Coronary artery (tissue), 2 donors: ENCODE results near the gene TMSB15B.
"Not testable (repeated sequence)": the region's sequence is repeated elsewhere in the genome, so short reads cannot be mapped to it uniquely, and the experiment has no call there.

Experiments used
- DNase-seq: peaks from one replicate; pipeline ENCODE4 v3.0.0-alpha.2; 2017; ENCODE audit warnings: low spot score
- H3K27ac ChIP-seq, 2 donors: fragments of 200-600 bp; sonication (generic); one replicate each; pipeline ENCODE4 v1.5.1; 2016 to 2019
- H3K4me3 ChIP-seq: fragments of 200-600 bp; sonication (generic); 2 replicates; pipeline ENCODE4 v1.5.1; 2016; ENCODE audit warnings: mild to moderate bottlenecking, moderate library complexity
- TF ChIP-seq, protein P1 (sequence below): fragments of 200-600 bp; sonication (generic); IDR thresholded peaks from one replicate; pipeline ENCODE4 v1.5.1; 2019; ENCODE audit warnings: antibody characterized with exemption

The TMSB15B gene

DNA sequence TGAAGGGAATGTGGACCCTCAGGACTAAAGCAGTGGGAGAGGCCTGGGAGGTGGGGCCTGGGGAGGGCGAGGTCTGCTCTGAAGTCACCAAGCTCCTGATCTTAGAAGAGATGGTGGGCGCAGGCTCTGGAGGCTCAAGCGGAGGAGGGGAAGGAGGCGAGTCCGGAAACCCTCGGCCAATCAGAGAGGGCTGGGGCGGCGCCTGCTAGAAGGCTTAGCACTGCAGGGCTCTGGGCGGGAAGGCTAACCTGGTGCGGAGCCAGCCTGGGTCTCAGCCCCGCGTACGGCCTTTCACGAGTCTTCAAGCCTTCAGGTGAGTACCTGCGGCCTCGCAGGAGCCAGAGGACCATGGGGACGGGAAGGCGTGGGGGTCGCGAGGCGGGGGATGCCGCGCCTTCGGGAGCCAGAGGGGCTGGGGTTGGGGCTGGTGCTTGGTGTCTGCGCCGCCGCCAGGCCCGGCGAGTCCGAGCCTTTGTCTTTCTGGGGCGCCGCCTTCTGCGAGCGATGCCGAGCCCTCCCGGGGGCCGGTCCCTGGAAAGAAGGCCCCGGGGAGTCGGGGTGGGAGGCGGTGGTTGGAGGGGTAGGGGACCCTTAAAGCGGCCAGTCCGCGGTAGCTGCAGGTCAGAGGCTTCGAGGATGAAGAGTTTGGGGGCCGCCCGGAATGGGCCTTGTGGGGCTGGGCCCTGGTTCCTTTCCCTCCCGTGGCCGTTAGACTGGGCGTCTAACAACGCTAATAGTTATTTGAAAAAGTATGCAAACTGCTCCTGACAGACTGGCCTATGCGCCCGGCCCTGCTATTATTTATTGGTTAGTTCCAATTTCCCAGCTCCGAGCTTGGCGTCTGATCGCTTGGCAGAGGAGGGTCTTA, at the start of gene TMSB15B:
TSS of gene TMSB15B (plus strand) at position 217 of the 868 bp plus-strand sequence.
- not testable (repeated sequence) for H3K4me3 ChIP-seq, DNase-seq, H3K27ac ChIP-seq

GRCh38 chrX:103913356-103914020, 48.9 kb upstream of the TMSB15B start:
- no peak for DNase-seq
- Histone ChIP-seq H3K27ac (no peak overlapping the region), H3K4me3 (no peak overlapping the region)
- TF ChIP-seq, protein P1, sequence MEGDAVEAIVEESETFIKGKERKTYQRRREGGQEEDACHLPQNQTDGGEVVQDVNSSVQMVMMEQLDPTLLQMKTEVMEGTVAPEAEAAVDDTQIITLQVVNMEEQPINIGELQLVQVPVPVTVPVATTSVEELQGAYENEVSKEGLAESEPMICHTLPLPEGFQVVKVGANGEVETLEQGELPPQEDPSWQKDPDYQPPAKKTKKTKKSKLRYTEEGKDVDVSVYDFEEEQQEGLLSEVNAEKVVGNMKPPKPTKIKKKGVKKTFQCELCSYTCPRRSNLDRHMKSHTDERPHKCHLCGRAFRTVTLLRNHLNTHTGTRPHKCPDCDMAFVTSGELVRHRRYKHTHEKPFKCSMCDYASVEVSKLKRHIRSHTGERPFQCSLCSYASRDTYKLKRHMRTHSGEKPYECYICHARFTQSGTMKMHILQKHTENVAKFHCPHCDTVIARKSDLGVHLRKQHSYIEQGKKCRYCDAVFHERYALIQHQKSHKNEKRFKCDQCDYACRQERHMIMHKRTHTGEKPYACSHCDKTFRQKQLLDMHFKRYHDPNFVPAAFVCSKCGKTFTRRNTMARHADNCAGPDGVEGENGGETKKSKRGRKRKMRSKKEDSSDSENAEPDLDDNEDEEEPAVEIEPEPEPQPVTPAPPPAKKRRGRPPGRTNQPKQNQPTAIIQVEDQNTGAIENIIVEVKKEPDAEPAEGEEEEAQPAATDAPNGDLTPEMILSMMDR = no peak

DNA sequence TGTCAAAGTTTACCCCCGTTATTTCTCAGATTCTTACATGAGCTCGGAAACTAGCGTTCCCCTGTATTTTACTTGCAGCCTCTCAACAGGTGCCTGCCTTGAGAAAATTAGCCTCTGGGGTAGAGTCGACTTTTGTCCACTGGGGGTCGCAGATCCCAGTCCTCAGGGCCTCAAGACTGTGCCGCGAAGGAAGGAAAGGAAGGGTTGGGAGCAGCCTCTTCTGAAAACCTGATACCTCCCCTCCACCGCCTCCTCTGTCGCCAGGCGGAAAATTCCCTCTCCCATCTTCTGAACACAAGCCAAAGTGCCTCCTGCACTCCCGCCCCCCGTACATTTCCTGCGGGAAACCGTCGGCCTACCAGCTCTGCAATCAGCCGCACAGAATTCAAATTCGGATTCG, 44.4 kb upstream of the TMSB15B start:
- DNase-seq = no peak
- TF ChIP-seq, protein P1 = peak; percentile 34
- H3K4me3 ChIP-seq = peak overlapping the region; percentile 79
- H3K27ac ChIP-seq = peak overlapping the region in 1 of 2 donors; percentile 90

GRCh38 chrX:103918571-103919269, 43.7 kb upstream of the TMSB15B start:
- Histone ChIP-seq H3K27ac (peak overlapping the region; percentile 75 to 90), H3K4me3 (peak overlapping the region; percentile 79)
- TF ChIP-seq, protein P1 = no peak
- peak; percentile 87 for DNase-seq

- DNase-seq = no peak
- peak overlapping the region; percentile 75 to 90 for H3K27ac ChIP-seq
- TF ChIP-seq, protein P1 = no peak
Observed at GRCh38 chrX:103919270-103919637, 43.2 kb upstream of the TMSB15B start.

DNA sequence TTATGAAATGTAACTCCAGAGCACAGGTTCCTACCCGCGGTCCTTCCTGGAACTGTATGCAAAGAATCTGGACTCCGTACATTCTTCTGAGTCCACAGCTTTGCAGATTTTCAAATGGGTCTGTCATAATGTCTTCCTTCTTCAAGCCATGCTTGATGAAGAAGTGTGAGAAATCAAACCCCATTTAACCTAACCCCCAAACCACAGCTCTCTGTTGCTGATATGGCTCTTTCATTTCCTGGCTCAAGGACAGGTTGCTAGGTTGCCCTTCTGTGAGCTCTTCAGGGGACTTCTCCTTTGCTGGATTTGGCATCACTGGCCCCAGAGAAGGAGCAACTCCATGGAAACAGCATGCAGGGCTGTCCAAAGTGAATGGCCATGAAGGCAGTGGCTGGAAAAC, 41.9 kb upstream of the TMSB15B start:
- not testable (repeated sequence) for H3K27ac ChIP-seq, H3K4me3 ChIP-seq, DNase-seq

More at GRCh38 chrX:103919270-103919637, 43.2 kb upstream of the TMSB15B start:
- peak overlapping the region; percentile 79 for H3K4me3 ChIP-seq

- TF ChIP-seq, protein P1 = no peak
- Histone ChIP-seq H3K27ac (no peak overlapping the region), H3K4me3 (no peak overlapping the region)
- DNase-seq = no peak
Observed at GRCh38 chrX:103927030-103927429, 35.4 kb upstream of the TMSB15B start.
